BJ (cell line): Measurements from ENCODE around the gene TIMP3. TPM values are rescaled to one million over a fixed set of nuclear protein-coding genes. Genes with fewer than 3 reads are reported as not detected.

Experiments used
- CTCF ChIA-PET: fragments of 350-600 bp; formaldehyde crosslinking; extraction: SDS; loops from one replicate; lab custom pipeline; 2021; ENCODE audit warnings: antibody characterized with exemption, inconsistent platforms; lab: Yijun Ruan, JAX
- POLR2A ChIA-PET: fragments of 300-600 bp; sonication (Branson Sonifier 250); formaldehyde crosslinking; extraction: SDS; loops from one replicate; lab custom pipeline; 2021; ENCODE audit warnings: antibody characterized with exemption; lab: Charles Lee
- DNase-seq: peaks from one replicate; pipeline ENCODE4 v3.0.0-alpha.2; 2011; ENCODE audit warnings: low read depth
- H3K27me3 ChIP-seq: 2 replicates; pipeline ENCODE4 v1.6.0; 2011; ENCODE audit warnings: low read length; ENCODE audit not compliant: control insufficient read depth, insufficient read depth
- H3K36me3 ChIP-seq: 2 replicates; pipeline ENCODE4 v1.5.1; 2011; ENCODE audit warnings: low read length; ENCODE audit not compliant: control insufficient read depth, insufficient read depth
- H3K4me3 ChIP-seq: 2 replicates; pipeline ENCODE4 v1.5.1; 2011; ENCODE audit warnings: low read depth, mild to moderate bottlenecking, control low read depth, low read length
- polyA plus RNA-seq: library from polyadenylated mRNA; depleted of rRNA; stranded (reverse); fragments of >200 nt; gene quantifications from 2 replicates; pipeline ENCODE4 v1.2.3, GENCODE V29; 2011
- TF ChIP-seq, protein P1 (sequence below): IDR thresholded peaks from 2 replicates; pipeline ENCODE4 v1.5.1; 2011; ENCODE audit warnings: low read depth, mild to moderate bottlenecking, control low read depth, inconsistent platforms, low read length, moderate library complexity; ENCODE audit not compliant: insufficient read depth

TIMP3 gene
- polyA plus RNA-seq, 1 experiment = 544 TPM

GRCh38 chr22:32815059-32815458 lies 13.6 kb downstream of the TIMP3 start:
- DNase-seq = no peak
- Histone ChIP-seq H3K27me3 (no peaks in the 10 kb centered on the region), H3K36me3 (peaks cover 17% of the 10 kb centered on the region), H3K4me3 (no peak overlapping the region)
- POLR2A ChIA-PET = no interaction called here
- CTCF ChIA-PET = interaction anchor here (0.6 to 2.3 kb wide), 4 partner anchors 11 to 168 kb away, joined by 3 to 8 read pairs (median 6); no protein-coding TSS in a partner anchor
- TF ChIP-seq, protein P1, sequence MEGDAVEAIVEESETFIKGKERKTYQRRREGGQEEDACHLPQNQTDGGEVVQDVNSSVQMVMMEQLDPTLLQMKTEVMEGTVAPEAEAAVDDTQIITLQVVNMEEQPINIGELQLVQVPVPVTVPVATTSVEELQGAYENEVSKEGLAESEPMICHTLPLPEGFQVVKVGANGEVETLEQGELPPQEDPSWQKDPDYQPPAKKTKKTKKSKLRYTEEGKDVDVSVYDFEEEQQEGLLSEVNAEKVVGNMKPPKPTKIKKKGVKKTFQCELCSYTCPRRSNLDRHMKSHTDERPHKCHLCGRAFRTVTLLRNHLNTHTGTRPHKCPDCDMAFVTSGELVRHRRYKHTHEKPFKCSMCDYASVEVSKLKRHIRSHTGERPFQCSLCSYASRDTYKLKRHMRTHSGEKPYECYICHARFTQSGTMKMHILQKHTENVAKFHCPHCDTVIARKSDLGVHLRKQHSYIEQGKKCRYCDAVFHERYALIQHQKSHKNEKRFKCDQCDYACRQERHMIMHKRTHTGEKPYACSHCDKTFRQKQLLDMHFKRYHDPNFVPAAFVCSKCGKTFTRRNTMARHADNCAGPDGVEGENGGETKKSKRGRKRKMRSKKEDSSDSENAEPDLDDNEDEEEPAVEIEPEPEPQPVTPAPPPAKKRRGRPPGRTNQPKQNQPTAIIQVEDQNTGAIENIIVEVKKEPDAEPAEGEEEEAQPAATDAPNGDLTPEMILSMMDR = no peak

- no peak overlapping the region for H3K4me3 ChIP-seq
- peaks cover 20% of the 10 kb centered on the region for H3K36me3 ChIP-seq
- ChIA-PET CTCF (interaction anchor here (0.6 to 2.0 kb wide), 2 partner anchors 12 to 676 kb away, joined by 3 to 8 read pairs; no protein-coding TSS in a partner anchor), POLR2A (no interaction called here)
- no peak for DNase-seq
- TF ChIP-seq, protein P1 = no peak
- H3K27me3 ChIP-seq = no peaks in the 10 kb centered on the region
These were observed 14.4 kb downstream of the TIMP3 start for GRCh38 chr22:32815943-32816342.

- no peaks in the 10 kb centered on the region for H3K27me3 ChIP-seq
- POLR2A ChIA-PET = interaction anchor here (0.7 kb wide), 1 partner anchor 189 kb away, joined by 3 read pairs; no protein-coding TSS in a partner anchor
- DNase-seq = no peak
- peaks cover 23% of the 10 kb centered on the region for H3K36me3 ChIP-seq
- CTCF ChIA-PET = interaction anchor here (0.6 kb wide), 1 partner anchor 9 kb away, joined by 4 read pairs; no protein-coding TSS in a partner anchor
- TF ChIP-seq, protein P1 = no peak
- H3K4me3 ChIP-seq = no peak overlapping the region
These were observed 15.7 kb downstream of the TIMP3 start for GRCh38 chr22:32817137-32817730.

DNA sequence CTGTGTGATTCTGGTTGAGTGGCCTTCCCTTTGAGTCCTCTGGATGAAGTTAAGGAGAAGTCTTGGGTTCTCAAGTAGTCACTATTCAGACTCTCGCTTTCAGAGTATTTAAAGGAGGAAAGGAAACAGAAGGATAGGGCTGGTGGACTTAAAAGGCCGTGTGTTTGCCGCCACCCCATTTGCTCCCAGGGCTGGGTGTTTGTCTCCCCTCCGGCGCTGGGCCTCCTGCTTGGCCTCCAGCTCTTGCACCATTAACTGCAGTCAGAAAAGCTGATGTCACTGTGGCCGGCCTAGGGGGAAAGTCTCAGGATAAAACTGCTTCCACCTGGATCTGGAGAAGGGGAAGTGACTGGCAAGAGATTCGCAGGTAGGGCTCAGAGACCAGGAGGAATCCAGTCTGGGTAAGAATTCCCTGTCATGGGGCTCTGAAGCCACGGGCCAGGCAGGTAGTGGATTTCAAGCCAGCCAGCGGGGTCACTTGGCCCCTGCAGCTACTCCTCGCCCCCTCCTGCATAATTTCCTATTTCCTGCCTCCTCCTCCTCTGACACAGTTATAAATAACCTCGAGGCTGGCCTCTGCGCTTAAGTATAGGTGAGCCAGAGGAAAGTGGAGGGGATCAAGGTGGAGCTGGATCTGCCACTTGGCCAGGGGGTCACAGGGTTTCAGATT lies 17.1 kb downstream of the TIMP3 start:
- ChIA-PET CTCF (interaction anchor here (0.8 kb wide), 1 partner anchor 10 kb away, joined by 3 read pairs; no protein-coding TSS in a partner anchor), POLR2A (no interaction called here)
- H3K27me3 ChIP-seq = no peaks in the 10 kb centered on the region
- TF ChIP-seq, protein P1 = no peak
- peaks cover 23% of the 10 kb centered on the region for H3K36me3 ChIP-seq
- DNase-seq = no peak
- no peak overlapping the region for H3K4me3 ChIP-seq

GRCh38 chr22:32819120-32819519 lies 17.6 kb downstream of the TIMP3 start:
- H3K4me3 ChIP-seq = no peak overlapping the region
- POLR2A ChIA-PET = no interaction called here
- TF ChIP-seq, protein P1 = no peak
- H3K36me3 ChIP-seq = peaks cover 23% of the 10 kb centered on the region
- CTCF ChIA-PET = interaction anchor here (0.8 kb wide), 1 partner anchor 9 kb away, joined by 3 read pairs; no protein-coding TSS in a partner anchor
- H3K27me3 ChIP-seq = no peaks in the 10 kb centered on the region
- DNase-seq = no peak
